Measurements from ENCODE around the gene ANKLE1.

The ANKLE1 gene

DNA sequence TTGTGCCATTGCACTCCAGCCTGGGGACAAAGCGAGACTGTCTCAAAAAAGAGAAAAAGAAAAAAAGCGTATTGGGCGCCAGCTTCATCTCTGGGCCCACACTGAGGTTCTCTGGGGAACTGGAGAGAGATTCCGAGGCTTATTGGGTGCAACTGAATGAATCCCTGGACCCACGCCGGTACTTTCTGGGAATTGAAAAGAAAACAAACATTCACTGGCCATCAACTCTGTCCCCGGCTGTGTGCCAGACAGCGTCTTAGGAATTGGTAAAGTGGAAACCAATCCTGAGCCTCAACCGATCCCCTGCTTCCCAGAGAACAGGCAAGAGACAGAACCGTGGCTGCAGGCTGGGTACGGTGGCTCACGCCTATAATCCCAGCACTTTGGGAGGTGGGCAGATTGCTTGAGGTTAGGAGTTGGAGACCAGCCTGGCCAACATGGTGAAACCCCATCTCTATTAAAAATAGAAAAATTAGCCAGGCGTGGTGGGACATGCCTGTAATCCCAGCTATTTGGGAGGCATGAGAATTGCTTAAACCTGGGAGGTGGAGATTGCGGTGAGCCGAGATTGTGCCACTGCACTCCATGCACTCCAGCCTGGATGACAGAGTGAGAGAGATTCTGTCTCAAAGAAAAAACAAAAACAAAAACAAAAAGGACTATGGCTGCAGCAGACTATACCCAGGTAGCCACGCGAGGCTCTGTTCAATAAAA lies 44.3 kb downstream of the ANKLE1 start:
- DNase-seq (ENCODE audit: low read depth in 2 of 2) = no peak

DNA sequence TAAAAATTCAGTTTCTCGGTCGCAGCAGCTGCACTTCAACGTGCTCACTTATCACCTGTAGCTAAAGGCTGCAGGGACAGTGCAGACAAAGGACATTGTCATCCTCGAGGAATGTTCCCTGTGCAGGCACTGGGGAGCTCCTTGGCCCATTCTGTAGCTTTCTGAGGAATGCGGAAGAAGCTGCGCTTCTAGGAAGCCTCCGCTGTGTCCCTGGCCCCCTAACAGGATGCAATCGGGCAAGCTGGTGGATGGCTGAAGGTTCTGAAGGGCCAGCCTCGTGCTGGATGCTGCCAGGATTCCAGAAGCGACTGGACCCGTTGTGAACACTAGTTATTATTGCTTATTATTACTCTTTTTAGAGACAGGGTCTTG lies 44.9 kb downstream of the ANKLE1 start:
- DNase-seq (ENCODE audit: low read depth in 2 of 2) = no peak

DNA sequence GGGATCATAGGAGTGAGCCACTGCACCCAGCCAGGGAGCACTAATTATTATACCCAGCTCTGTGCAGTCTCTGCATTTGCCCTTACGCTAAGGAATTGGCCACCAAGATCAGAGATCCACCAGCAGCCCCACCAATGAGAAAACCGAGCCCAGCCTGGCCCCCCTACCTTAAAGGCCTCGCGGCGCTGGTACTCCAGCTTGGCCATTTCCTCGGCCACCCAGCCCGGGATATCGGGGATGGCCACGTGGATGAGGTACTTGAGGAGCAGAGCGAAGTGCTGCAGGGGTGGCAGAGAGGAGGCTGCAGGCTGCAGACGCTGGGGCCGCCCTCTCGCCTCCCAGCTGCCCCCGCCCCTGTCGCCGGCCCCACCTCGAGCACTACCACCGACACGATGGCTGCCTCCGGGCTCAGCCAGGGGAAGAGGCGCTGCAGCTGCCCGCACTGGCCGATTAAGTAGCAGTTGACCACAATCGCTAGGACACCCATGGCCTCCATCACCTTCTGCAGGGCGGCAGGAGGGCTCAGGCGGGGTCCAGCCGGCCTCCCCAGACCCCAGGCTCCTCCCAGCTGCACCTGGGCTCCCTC lies 45.5 kb downstream of the ANKLE1 start:
- no peak for DNase-seq (ENCODE audit: low read depth in 2 of 2)

DNA sequence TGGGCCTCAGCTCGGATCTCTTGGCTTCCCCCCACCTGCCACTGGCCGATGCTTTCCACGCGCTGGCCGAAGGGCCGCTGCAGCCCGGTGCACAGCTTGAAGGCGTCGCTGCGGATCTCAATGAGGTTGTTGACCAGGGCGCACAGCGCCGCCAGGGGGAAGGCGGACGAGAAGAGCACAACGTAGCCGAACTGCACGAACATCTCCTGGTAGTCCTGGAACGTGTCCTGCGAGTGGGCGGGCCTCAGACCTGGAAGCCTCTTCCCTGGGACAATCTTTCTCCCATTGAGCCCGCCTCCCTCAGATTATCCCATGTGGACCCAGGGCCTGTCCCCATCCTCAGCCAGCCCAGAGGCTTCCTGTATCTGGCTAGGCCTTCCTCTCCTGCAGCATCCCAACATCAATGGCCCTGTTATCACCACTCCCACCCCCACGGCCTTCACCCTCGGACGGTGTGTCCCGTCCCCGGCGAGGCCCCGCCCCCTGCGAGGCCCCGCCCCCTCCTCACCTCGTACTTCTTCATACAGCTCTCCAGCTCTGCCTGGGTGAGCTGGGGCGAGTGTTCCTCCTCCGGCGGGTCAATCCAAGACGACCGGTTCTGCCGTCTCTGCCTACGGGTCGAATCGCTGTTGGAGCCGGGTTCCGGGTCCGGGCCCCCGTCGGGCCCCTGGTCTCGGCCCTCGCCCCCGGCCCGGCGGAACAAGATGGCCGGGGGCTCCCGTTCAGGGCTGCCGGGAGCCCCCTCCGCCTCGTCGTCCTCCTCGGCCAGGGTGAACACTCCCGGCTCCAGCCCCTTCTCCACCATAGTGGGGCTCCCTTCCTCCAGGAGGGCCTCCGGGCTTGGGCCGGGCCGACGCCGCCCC lies 46.2 kb downstream of the ANKLE1 start:
- no peak for DNase-seq (ENCODE audit: low read depth in 2 of 2)

DNA sequence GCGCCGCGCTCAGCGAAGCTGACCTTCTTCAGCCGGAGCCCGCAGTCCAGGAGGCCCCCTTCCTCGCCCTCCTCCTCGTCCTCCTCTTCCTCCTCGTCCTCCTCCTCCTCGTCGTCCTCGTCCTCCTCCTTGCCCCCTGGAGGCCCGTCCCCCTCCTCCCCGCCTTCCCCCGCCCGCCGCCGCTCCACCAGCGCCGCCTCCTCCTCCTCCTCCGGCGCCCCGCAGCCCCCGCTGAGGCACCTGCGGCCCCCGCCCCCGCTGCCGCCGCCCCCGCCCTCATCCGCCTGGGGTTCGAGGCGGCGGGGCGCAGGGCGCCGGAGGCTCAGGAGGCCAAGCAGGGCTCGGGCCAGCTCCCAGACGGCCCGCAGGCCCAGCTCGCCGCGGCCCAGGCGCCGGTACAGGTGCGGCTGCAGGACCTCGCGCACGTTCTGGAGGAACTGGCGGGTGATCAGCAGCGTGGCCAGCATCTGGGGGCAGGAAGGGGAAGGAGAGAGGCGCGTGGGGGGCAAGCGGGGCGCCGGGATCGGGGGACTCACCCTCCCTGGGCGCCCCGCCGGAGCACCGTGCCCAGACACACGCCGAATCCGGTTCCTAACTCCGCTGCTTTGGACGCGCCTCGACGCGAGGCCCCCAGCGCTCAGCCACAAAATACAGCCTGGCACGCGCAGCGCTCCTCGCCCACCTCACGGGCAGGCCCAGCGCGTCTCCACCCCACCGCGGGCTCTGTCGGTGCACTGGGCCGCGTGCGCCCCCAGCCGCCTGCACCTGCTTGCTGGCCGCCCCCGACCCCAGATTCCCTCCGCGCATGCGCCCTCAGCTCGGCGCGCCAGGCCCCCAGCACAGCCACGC lies 47.0 kb downstream of the ANKLE1 start:
- no peak for DNase-seq (ENCODE audit: low read depth in 2 of 2)

DNA sequence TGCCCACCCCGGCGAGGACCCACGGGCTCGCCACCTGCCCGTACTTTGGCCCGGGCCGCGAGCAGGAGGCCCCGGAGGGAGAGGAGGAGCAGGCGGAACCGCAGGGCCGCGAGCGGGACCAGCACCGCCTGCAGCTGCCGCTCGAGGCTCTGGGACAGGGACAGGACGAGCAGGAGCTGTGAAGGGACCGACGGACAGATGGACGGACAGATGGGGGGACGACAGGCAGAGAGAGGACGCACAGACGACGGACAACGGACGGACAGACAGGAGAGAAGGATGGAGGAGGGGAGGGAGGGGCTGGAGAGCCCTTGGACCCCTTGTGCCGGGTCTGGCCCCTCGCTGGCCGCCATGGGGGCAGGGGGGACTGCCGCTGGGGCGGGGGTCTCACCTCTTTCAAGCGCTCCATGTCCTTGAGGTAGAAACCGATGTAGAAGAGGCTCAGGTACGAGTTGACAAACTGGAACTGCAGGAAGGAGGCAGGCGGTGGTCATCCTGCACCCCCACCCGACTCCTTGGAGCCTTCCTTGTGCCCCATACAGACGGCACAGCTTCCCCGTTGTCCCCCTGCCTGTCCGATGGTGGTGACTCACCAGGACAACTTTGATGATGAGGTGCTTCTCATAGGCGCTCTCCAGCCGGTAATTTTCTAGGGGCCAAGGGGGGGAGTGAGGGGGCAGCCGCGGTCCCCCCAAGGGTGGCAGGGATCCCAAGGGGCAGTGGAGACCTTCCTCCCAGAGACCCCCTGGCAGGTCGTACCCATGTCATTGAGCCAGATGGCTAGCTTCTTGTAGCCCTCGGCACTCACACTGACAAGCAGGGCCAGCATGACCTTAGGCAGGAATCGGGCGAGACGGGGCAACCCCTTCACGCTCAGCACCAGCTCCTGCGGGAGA lies 47.9 kb downstream of the ANKLE1 start:
- DNase-seq (ENCODE audit: low read depth in 2 of 2) = no peak

DNA sequence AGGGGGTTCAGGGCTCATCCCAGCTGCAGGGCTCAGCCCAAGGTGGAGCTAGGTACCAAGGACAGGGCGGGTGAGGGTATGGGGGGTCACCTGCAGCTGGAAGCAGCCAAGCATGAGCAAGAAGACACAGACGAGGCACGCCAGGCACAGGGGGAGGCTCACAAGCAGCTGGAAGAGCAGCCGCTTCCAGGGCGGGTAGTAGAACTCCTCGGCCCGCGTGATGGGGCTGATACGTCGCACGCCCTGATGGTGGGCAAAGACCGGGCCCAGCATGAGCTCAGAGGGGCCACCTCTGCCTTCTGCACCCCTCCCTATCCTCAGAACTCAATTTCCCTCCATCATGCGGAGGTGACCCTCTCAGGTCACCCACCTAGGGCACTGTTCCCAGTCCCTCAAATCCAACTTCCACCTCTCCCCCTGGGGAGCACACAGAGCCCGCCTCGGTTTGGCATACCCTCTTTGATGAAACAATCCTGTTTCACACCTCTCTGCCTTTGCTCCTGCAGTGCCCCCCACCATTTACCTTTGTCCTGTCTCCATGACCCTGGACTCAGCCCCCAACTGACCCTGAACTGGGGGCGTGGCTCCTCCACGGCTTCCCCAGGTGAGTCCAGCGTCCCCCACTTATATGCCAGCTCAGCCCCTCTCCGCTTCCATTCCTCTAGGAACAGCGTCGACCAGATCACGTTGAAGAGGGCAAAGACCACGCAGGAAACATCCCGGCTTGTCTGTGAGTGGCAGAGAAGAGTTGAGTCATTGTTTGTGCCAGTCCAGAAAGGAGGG lies 48.8 kb downstream of the ANKLE1 start:
- DNase-seq (ENCODE audit: low read depth in 2 of 2) = no peak

DNA sequence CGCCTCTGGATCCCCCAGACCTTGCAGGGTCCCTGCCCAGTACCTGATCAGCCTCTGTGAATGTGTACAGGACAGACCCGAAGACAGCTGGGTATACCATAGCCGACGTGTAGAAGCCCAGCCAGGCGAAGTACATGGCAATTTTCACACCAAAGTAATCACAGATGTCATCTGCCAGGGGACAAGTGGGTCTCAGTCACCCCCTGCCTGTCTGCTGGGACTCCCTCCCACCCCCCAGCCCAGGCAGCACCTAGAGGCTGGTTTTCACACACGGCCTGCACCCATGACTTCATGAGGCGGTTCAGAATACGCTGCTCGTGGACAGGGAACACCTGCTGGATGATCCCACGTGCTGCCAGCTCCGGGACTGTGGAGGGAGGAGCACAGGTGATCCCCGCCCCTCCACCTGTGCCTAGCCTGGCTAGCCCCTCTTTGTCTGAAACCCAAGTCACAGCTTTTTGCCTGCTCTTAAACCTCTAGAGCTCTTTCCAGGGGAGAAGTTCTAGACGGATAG lies 49.4 kb downstream of the ANKLE1 start:
- DNase-seq (ENCODE audit: low read depth in 2 of 2) = no peak

DNA sequence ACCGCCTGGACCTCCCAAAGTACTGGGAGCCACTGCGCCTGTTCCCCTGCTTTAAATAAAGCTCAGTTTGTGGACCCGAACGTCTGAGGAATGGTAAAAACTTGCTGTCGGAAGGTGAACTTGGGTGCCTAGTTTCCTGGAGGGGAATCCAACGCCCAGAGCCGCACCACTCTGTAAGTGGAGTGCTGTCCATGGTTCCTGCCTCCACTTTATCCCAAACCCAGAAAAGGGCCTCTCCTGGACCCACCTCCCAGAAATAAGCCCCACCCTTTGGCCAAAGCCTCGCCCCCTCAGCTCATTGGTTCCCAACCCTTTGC lies 50.6 kb downstream of the ANKLE1 start:
- no peak for DNase-seq (ENCODE audit: low read depth in 2 of 2)

DNA sequence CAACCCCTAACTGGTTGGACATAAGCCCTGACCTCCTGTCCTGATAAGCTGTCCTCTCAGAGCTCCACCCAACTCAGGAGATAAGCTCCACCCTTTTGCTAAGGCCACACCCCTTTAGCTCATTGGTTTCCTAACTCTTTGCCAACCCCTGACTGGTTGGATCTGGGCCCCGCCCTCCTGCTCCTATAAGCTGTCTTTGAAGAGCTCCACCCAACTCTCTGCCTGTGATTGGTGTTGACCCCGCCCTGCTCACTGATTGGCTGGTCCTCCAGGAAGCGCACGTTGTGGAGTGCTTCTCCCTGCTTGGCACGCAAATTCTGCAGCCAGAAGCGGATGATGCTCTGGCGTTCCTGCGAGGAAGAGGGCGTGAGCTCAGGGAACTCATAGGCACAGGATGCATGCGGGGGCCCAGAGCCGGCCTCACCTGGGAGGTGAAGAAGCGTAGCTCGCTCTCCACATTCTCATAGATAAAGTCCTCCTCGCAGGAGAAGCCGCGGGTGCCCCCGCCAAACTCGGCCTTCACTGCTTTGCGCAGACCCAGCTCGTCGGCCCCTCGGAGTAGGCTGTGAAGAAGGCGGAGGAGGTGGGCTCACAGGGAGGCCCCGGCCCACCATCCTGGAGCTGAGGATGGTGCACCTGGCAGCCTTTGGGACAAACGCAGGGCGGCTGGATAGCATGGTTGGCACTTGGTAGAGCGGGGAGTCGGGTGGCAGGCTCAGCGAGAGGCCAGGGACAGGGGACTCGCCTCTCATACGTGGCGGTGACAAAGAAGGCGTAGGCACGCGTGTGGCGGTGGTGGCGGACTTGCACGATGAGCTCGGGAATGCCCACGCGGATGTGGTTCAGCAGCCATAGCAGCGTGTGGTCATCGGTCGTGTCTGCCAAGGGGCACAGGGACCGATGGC lies 51.2 kb downstream of the ANKLE1 start:
- peak in 1 of 2 donors; percentile 50 for DNase-seq (ENCODE audit: low read depth in 2 of 2)

DNA sequence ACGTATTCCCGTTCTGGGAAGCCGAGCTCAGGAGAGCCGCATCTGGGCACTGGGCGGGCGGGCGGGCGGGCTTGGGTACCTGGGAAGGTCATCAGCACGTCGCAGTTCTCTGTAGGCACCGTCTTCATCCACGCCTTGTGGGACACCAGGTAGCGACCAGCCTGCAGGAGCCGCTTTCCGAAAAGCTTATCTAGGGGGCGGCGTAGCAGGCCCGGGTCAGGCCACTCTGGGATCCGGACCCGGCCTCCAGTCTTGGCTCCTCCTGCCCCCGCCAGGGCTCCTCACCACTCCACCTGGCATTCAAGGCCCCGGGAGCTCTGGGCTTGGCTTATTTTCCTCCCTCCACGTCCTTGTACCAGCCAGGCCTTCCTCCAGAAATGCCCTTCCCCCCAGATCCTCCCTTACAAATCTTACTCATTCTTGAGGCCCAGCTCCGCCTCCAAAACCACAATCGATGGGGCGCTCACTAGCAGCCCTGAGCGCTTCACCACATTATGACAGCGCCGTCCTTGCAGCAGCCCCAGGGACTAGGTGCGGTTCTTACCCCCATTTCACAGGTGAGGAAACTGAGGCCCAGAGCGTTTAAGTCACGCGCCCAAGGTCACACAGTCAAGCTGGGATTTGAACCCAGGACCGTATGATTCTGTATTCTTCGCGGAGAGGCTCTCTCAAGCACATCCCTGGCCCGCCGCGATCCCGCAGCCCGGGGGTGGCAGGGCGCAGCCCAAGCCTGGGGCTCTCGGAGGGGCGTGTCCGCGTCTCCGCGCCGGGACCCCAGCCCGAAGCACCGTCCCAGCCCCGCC lies 52.1 kb downstream of the ANKLE1 start:
- DNase-seq (ENCODE audit: low read depth in 2 of 2) = peak; percentile 67 to 76

DNA sequence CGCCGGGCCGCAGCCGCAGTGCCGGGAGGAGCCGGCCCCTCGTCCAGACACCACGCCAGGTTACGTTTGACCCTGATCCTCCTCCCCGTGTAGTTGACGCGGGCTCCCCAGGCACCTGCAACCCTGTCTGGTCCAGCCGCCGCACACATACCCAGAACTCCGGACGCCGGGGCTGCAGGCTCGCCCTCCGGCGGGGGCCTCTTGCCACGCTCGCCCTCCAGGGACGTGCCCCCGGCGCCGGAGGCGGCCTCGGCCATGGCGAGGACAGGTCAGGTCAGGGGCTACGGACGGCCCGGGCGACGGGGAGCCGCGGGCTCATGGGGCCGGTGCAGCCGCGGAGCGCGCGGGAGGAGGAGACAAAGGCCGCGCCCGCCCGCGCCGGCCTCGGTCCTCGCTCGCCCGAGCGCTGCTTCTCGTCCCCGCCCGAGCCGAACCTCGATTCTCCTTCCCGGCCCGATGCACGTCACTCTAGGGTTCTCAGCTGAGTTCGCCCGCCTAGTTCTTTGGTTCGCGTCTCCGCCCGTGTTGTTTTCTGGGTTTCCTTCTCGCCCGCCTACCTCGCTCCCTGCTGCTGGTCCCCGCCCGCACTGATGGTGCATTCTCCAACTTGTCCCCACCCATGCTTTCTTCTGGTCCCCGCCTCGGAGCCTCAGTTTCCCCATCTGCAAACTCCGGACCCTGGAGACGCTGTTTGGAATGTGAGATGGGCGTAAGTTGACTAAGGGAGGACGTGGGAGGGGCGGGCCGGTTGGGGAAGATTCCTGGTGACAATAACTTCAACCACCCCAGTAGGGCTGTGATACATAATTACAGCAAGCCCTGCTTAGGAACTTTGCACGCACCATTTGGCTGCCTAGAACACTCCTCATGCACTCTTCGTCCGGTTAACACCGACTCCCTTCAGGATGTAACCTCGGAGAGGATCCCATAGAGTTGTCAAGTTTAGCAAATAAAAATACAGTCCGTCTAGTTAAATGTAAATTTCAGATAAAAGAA lies 53.0 kb downstream of the ANKLE1 start, which contains the start of gene ANO8:
Gene ANO8 (minus strand): TSS at position 442 of the 996 bp plus-strand sequence. CDS start 185 bp downstream, at position 257.
- peak; percentile 95 to 98 for DNase-seq (ENCODE audit: low read depth in 2 of 2)

DNA sequence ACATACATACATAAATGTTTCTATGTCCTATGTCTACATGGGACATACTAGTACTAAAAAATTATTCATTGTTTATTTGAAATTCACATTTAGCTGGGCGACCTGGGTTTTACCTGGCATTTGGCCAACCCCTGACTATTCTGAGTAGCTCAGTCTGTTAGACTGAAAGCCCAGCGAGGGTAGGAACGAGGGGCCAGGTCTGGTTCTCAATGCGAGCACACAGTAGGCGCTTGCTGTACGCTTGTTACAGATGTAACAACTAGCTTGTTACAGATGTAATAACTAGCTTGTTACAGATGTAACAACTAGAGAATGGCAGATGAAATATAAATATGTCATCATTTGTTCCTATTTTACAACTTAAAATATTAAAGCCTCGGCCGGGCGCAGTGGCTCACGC lies 53.9 kb downstream of the ANKLE1 start:
- DNase-seq (ENCODE audit: low read depth in 2 of 2) = no peak

Measured in stimulated activated CD4-positive, alpha-beta T cell treated with anti-CD3 and anti-CD28 coated beads, Interleukin-4, amount 100 ng/mL, for 48 hours (primary cell).